Loucy (cell line): Measurements from ENCODE around the gene ATP1A1.

Experiments used
- H2AFZ ChIP-seq: fragments of 200-600 bp; sonication (generic); 2 replicates; pipeline ENCODE4 v1.6.0; 2016; ENCODE audit warnings: antibody characterized with exemption, mild to moderate bottlenecking, low read length, moderate library complexity
- H3F3A ChIP-seq: fragments of 200-600 bp; 2 replicates; pipeline ENCODE4 v1.6.0; 2016; ENCODE audit warnings: antibody characterized with exemption, low read depth, mild to moderate bottlenecking
- H3K27me3 ChIP-seq: fragments of 200-600 bp; sonication (generic); 2 replicates; pipeline ENCODE4 v1.6.1; 2014; ENCODE audit warnings: low read length, mild to moderate bottlenecking; ENCODE audit not compliant: insufficient read depth, poor library complexity, severe bottlenecking
- H3K36me3 ChIP-seq: fragments of 200-600 bp; sonication (generic); 2 replicates; pipeline ENCODE4 v1.6.1; 2016; ENCODE audit warnings: low read length; ENCODE audit not compliant: insufficient read depth
- H3K4me1 ChIP-seq: fragments of 200-600 bp; sonication (generic); 2 replicates; pipeline ENCODE4 v1.5.1; 2014; ENCODE audit warnings: low read length, mild to moderate bottlenecking; ENCODE audit not compliant: insufficient read depth, poor library complexity, severe bottlenecking
- H3K4me2 ChIP-seq: fragments of 200-600 bp; sonication (generic); 2 replicates; pipeline ENCODE4 v1.6.0; 2014; ENCODE audit warnings: antibody characterized with exemption, low read length, low read depth, mild to moderate bottlenecking; ENCODE audit not compliant: poor library complexity, severe bottlenecking
- H3K4me3 ChIP-seq: fragments of 200-600 bp; sonication (generic); 2 replicates; pipeline ENCODE4 v1.5.1; 2014; ENCODE audit warnings: low read length, mild to moderate bottlenecking, mixed read lengths; ENCODE audit not compliant: poor library complexity, severe bottlenecking
- H3K79me2 ChIP-seq: fragments of 200-600 bp; sonication (generic); 2 replicates; pipeline ENCODE4 v1.6.1; 2014; ENCODE audit warnings: low read length; ENCODE audit not compliant: insufficient read depth
- H3K9ac ChIP-seq: fragments of 200-600 bp; sonication (generic); 2 replicates; pipeline ENCODE4 v1.6.0; 2014; ENCODE audit warnings: mild to moderate bottlenecking, low read depth, low read length, moderate library complexity; ENCODE audit not compliant: poor library complexity, severe bottlenecking
- H3K9me2 ChIP-seq: fragments of 200-600 bp; sonication (generic); replicated peaks from 2 replicates; pipeline ENCODE4 v1.6.1; 2016; ENCODE audit warnings: low read depth, low read length, mixed read lengths
- H3K9me3 ChIP-seq: fragments of 200-600 bp; sonication (generic); 2 replicates; pipeline ENCODE4 v1.6.1; 2014; ENCODE audit warnings: mild to moderate bottlenecking, antibody characterized with exemption, low read length, low read depth; ENCODE audit not compliant: insufficient read depth
- H4K20me1 ChIP-seq: fragments of 200-600 bp; sonication (generic); 2 replicates; pipeline ENCODE4 v1.6.0; 2014; ENCODE audit warnings: antibody characterized with exemption, low read length, mild to moderate bottlenecking; ENCODE audit not compliant: insufficient read depth, poor library complexity, severe bottlenecking
- EZH2phosphoT487 ChIP-seq: fragments of 200-600 bp; IDR thresholded peaks from 2 replicates; pipeline ENCODE4 v1.6.1; 2018; ENCODE audit warnings: antibody characterized with exemption, mild to moderate bottlenecking, moderate library complexity, borderline replicate concordance
- TF ChIP-seq, protein P1 (sequence below): fragments of 200-600 bp; sonication (generic); conservative IDR thresholded peaks from 2 replicates; pipeline ENCODE4 v1.5.1; 2014; ENCODE audit warnings: mild to moderate bottlenecking, antibody characterized with exemption, low read length

The ATP1A1 gene

DNA sequence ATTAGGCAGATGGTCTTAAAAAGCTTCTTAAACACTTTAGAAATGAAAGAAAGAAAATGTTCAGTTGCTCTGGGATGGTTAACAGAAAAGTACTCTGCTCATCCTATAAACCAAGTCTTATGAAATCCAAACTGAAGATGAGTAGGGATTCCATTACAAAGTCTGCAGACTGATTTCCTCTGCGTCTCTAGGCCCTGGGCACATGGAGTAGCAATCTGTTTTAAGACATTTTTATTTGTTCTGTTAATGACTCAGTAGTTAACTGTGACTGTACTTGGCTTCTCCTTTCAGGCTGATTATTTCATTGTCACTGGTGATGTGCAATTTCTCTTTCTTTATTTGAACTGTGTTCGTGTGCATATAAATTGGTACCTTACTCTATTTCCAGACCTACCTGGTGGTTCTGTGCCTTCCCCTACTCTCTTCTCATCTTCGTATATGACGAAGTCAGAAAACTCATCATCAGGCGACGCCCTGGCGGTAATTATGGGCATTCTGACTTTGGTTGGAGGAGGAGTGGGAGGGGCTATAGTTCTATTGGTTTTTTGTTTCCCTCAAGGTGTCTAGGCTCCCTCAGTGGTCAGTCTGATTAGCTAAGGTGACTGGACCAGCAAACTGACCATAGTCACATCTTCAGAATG lies 30.6 kb downstream of the ATP1A1 start:
- Histone ChIP-seq H3K36me3 (peaks cover 78% of the 10 kb centered on the region), H2AFZ (no peak overlapping the region), H3K9me3 (no peaks in the 10 kb centered on the region), H3K4me3 (no peak overlapping the region), H3K79me2 (no peaks in the 10 kb centered on the region), H3K4me1 (no peaks in the 10 kb centered on the region), H3K4me2 (no peak overlapping the region), H3K9ac (no peak overlapping the region), H3K27me3 (no peaks in the 10 kb centered on the region), H3K9me2 (no peaks in the 10 kb centered on the region), H3F3A (no peaks in the 10 kb centered on the region; the same call in 1 of the 2 replicates), H4K20me1 (no peaks in the 10 kb centered on the region)
- no peak for TF ChIP-seq EZH2phosphoT487
- TF ChIP-seq, protein P1, sequence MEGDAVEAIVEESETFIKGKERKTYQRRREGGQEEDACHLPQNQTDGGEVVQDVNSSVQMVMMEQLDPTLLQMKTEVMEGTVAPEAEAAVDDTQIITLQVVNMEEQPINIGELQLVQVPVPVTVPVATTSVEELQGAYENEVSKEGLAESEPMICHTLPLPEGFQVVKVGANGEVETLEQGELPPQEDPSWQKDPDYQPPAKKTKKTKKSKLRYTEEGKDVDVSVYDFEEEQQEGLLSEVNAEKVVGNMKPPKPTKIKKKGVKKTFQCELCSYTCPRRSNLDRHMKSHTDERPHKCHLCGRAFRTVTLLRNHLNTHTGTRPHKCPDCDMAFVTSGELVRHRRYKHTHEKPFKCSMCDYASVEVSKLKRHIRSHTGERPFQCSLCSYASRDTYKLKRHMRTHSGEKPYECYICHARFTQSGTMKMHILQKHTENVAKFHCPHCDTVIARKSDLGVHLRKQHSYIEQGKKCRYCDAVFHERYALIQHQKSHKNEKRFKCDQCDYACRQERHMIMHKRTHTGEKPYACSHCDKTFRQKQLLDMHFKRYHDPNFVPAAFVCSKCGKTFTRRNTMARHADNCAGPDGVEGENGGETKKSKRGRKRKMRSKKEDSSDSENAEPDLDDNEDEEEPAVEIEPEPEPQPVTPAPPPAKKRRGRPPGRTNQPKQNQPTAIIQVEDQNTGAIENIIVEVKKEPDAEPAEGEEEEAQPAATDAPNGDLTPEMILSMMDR = no peak

DNA sequence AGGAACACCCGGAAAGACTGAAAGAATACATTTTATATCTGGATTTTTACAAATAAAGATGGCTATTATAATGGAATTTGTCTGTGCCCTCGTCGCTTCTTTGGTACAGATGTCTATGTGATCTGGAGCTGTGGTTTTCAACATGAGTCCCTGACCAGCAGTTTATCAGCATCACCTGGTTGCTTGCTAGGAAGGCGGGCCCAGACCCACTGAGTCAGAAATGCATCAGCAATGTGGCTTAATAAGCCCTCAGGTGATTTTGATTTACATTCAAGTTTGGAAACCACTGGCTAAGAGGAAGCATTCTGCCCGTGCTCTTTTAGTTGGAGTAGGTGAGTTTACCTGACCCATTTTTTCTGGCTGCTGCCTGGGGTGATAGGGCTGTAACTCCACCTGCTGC lies 31.7 kb downstream of the ATP1A1 start:
- Histone ChIP-seq H3K27me3 (no peaks in the 10 kb centered on the region), H3K79me2 (no peaks in the 10 kb centered on the region), H3K36me3 (peaks cover 67% of the 10 kb centered on the region), H4K20me1 (no peaks in the 10 kb centered on the region), H3K4me2 (no peak overlapping the region), H3K4me1 (no peaks in the 10 kb centered on the region), H3K9ac (no peak overlapping the region), H3K9me2 (no peaks in the 10 kb centered on the region), H3K9me3 (no peaks in the 10 kb centered on the region), H3K4me3 (no peak overlapping the region), H3F3A (no peaks in the 10 kb centered on the region; the same call in 1 of the 2 replicates), H2AFZ (no peak overlapping the region)
- no peak for TF ChIP-seq EZH2phosphoT487
- TF ChIP-seq, protein P1 = no peak

DNA sequence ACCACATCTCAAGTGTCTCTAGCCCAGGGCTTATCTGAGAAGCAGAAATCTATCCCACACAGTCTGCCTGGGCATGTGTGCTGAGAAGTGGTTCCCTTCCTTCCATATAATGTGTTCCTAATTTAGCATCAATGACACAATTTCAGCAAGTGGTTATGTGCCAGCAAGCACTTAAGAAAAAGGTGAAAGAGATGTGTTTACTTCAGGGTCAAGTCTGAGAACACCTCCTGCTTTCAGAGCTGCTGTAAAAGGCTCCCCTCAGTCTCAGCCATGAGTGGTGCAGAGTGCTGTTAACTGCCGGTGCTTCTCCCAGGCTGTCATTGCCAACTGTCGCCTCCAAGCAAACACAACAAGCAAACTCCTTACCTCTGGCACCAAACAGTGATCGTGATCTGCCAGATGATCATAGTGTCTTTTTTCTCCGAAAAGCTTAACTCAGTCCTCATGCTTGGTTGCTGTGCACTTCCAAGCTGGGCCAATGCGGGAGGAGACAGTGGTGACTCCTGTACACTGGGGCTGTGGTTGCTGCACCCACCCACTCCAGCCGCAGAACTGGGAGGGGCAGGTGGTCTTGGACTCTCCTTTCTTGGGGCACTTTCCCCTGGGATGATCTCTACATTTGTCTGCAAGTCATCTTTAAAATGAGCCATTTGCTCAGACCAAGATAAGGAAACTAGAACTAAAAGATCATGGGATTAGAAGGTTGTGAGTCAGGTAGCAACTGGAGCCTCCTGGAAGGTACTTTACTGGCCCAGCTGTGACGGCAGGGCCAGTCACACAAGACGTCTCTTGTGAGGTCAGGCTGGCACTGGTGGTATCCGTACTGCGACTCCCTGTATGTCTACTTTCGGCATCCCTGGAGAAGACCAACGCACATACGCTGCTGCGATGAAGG lies 32.4 kb downstream of the ATP1A1 start:
- Histone ChIP-seq H3K27me3 (no peaks in the 10 kb centered on the region), H3K9ac (no peak overlapping the region), H4K20me1 (no peaks in the 10 kb centered on the region), H3K9me3 (no peaks in the 10 kb centered on the region), H3K4me2 (no peak overlapping the region), H2AFZ (no peak overlapping the region), H3K79me2 (no peaks in the 10 kb centered on the region), H3K4me1 (no peaks in the 10 kb centered on the region), H3K36me3 (peaks cover 59% of the 10 kb centered on the region), H3K4me3 (no peak overlapping the region), H3F3A (no peaks in the 10 kb centered on the region; the same call in 1 of the 2 replicates), H3K9me2 (no peaks in the 10 kb centered on the region)
- TF ChIP-seq, protein P1 = no peak
- TF ChIP-seq EZH2phosphoT487 = no peak
